GM12875 (cell line): ENCODE results near the gene CCDC182.

Experiments
- H3K4me3 ChIP-seq: one replicate; pipeline ENCODE4 v1.5.1; 2011; ENCODE audit warnings: low read depth, low read length, control low read depth
- TF ChIP-seq, protein P1 (sequence below): IDR thresholded peaks from 2 replicates; pipeline ENCODE4 v1.5.1; 2011; ENCODE audit warnings: low read depth, mild to moderate bottlenecking, control low read depth, inconsistent platforms, low read length, moderate library complexity, borderline replicate concordance; ENCODE audit not compliant: insufficient read depth

CCDC182 gene

DNA sequence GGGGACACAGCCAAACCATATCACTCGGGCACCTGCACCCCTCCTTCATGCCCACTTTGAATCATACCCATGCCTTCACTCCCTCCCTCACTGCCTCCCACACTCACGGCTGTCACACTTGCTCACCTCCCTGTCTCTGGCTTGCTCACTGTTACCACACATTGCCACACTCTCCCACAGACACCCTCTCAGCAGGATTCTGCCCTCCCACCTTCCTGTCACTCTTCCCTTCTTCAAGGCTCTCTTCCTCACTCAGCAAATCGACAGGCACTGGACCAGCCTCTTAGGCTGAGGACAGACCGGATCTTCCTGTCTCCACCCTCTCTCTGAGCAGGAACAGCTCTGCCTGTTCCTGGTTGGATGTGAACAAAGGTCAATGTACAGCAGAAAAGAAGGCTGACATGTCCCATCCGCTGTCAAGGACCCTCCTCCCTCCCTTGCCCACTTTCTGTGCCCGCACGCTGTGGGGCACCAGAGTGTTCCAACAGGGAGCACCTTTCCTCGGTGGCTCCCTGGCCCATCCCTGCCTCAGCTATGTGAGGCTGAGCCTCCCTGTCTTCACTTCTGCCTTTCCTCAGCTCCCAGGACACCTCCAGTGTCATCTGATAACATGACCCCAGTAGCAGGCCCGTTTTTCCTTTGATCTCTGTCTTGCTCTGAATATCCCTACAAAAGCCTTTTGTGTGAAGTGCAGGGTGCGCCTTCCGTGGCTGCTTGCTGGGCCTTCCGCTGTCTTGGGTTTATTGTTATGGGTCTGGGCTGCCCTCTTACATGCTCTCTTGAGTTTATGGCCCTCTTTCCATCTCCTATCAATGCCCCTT, 47.0 kb downstream of the CCDC182 start:
- TF ChIP-seq, protein P1, sequence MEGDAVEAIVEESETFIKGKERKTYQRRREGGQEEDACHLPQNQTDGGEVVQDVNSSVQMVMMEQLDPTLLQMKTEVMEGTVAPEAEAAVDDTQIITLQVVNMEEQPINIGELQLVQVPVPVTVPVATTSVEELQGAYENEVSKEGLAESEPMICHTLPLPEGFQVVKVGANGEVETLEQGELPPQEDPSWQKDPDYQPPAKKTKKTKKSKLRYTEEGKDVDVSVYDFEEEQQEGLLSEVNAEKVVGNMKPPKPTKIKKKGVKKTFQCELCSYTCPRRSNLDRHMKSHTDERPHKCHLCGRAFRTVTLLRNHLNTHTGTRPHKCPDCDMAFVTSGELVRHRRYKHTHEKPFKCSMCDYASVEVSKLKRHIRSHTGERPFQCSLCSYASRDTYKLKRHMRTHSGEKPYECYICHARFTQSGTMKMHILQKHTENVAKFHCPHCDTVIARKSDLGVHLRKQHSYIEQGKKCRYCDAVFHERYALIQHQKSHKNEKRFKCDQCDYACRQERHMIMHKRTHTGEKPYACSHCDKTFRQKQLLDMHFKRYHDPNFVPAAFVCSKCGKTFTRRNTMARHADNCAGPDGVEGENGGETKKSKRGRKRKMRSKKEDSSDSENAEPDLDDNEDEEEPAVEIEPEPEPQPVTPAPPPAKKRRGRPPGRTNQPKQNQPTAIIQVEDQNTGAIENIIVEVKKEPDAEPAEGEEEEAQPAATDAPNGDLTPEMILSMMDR: no peak
- no peak overlapping the region for H3K4me3 ChIP-seq

DNA sequence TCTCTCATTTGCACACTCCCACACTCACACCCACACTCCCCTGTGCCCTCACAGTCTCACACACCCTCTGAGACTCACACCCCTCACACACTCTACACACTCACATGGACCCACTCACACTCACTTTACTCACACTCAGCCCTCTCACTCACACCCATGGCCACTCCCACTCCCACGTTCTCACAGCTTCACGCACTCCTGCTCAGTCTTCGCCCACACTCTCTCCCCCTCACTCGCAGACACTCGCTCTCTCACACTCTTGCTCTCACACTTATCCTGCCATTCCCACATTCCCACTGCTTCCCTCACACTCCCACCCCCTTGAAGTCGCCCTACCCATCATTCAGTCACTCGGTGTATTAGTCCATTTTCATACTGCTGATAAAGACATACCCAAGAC, 47.9 kb downstream of the CCDC182 start:
- TF ChIP-seq, protein P1: no peak
- no peak overlapping the region for H3K4me3 ChIP-seq

DNA sequence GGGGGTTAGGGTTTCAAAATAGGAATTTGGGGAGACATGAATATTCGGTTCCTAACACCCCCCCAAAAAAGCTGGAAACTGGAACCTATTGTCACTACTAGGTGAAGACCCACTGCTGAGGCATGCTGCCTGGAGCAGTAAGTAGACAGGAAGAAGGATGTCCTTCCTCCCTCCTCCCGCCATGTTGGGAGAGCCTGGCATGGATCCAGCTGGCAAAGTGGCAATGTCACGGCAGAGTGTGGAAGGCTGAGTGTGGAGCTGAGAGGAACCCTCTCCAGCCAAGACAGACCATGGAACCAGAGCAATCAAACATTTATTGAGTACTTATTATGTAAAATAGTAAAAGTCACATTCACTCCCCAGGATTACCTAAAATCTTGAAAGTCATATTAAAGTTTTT, 49.0 kb downstream of the CCDC182 start:
- no peak overlapping the region for H3K4me3 ChIP-seq
- TF ChIP-seq, protein P1: no peak
